Upper lobe of left lung (tissue), 4 donors: Measurements from ENCODE around the gene APOBEC3B.

Experiments
- EP300 ChIP-seq, 4 donors: sonication (generic); formaldehyde crosslinking; IDR thresholded peaks; one replicate each; pipeline ENCODE4 v1.5.1; 2017; ENCODE audit warnings: antibody characterized with exemption in 4 of 4, control low read depth in 2 of 4
- POLR2A ChIP-seq, 4 donors: fragments of 450-650 bp; IDR thresholded peaks; one replicate each; pipeline ENCODE4 v1.5.1; 2016 to 2017; ENCODE audit warnings: antibody characterized with exemption in 4 of 4, mild to moderate bottlenecking in 2 of 4
- TF ChIP-seq, protein P1 (sequence below), 6 experiments: fragments of 450-650 bp in 4 of 6; fragments of 200-600 bp in 2 of 6; sonication (generic) in 2 of 6; IDR thresholded peaks; one replicate each; pipeline ENCODE4 v1.5.1; 2016 to 2019; ENCODE audit warnings: antibody characterized with exemption in 6 of 6

DNA sequence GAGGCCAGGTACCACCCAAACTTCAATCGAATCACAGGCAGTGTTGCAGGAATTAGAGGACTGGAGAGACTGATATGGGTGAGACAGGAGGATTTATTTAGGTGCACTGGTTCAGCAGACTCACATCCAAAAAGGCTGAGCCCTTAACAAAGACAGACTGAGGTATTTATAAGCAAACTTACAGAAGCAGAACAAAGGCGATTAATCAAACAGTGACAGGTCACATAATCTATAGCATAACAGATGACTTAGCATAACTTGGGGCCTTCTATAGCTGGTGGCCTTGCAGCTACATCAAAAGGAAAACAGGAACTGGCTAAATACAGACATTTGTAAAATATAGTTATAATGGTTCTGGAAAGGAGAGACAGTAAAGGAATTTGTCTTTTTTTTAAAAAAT lies 2.1 kb downstream of the APOBEC3B start:
- TF ChIP-seq POLR2A (IDR thresholded peaks at IDR 0.05) = no peak
- TF ChIP-seq, protein P1, sequence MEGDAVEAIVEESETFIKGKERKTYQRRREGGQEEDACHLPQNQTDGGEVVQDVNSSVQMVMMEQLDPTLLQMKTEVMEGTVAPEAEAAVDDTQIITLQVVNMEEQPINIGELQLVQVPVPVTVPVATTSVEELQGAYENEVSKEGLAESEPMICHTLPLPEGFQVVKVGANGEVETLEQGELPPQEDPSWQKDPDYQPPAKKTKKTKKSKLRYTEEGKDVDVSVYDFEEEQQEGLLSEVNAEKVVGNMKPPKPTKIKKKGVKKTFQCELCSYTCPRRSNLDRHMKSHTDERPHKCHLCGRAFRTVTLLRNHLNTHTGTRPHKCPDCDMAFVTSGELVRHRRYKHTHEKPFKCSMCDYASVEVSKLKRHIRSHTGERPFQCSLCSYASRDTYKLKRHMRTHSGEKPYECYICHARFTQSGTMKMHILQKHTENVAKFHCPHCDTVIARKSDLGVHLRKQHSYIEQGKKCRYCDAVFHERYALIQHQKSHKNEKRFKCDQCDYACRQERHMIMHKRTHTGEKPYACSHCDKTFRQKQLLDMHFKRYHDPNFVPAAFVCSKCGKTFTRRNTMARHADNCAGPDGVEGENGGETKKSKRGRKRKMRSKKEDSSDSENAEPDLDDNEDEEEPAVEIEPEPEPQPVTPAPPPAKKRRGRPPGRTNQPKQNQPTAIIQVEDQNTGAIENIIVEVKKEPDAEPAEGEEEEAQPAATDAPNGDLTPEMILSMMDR (IDR thresholded peaks at IDR 0.05) = no peak
- TF ChIP-seq EP300 (IDR thresholded peaks at IDR 0.05) = no peak
